Adrenal gland (tissue), 12 donors: ENCODE results near the gene PELI1. TPM values are rescaled to one million over a fixed set of nuclear protein-coding genes. Genes with fewer than 3 reads are reported as not detected.

Experiments
- DNase-seq, 7 donors: peaks; one replicate each; pipeline ENCODE4 v3.0.0-alpha.2; 2019 to 2020
- H3K27ac ChIP-seq, 5 donors: fragments of 200-600 bp; sonication (generic) in 4 of 5; 1 replicate in 3 of 5; 2 replicates in 2 of 5; pipeline versions ENCODE4 v1.5.1 to v1.8.0; 2016 to 2020; ENCODE audit warnings: mild to moderate bottlenecking in 1 of 5
- H3K27me3 ChIP-seq: fragments of 200-600 bp; 2 replicates; pipeline ENCODE4 v1.8.0; 2021
- H3K36me3 ChIP-seq, 2 donors: fragments of 200-600 bp; replicated peaks in 1 of 2; 1 replicate in 1 of 2; 2 replicates in 1 of 2; pipeline versions ENCODE4 v1.5.1 to v1.8.0; 2018 to 2022
- H3K4me1 ChIP-seq, 2 donors: fragments of 200-600 bp; replicated peaks in 1 of 2; 1 replicate in 1 of 2; 2 replicates in 1 of 2; pipeline versions ENCODE4 v1.5.1 to v1.8.0; 2018 to 2021
- H3K4me3 ChIP-seq, 4 donors: fragments of 200-600 bp; sonication (generic) in 3 of 4; one replicate each; pipeline ENCODE4 v1.5.1; 2016 to 2018
- H3K9me3 ChIP-seq, 3 donors: fragments of 200-600 bp; sonication (generic) in 1 of 3; replicated peaks in 1 of 3; 1 replicate in 2 of 3; 2 replicates in 1 of 3; pipeline versions ENCODE4 v1.5.1 to v1.8.0; 2016 to 2021
- POLR2A ChIP-seq, 2 donors: fragments of 450-650 bp; IDR thresholded peaks; one replicate each; pipeline ENCODE4 v1.6.1; 2017; ENCODE audit warnings: antibody characterized with exemption in 2 of 2, mild to moderate bottlenecking in 2 of 2, moderate library complexity in 1 of 2
- WGBS, 4 donors: extraction: QIAGEN DNeasy Blood & Tissue Kit in 2 of 4; methylation state at CpG; one replicate each; pipeline versions ENCODE4 v1.1.5 to v1.1.7; 2013 to 2017; 5-methylcytosine and 5-hydroxymethylcytosine counted together
- intact Hi-C, 2 donors: fragments of 100-400 bp; cut with DNase I; formaldehyde crosslinking; loops; one replicate each; pipeline versions ENCODE4 v1.14.1 to v1.15.0; 2022 to 2023
- polyA plus RNA-seq, 3 donors: library from polyadenylated mRNA; stranded (reverse); fragments of 200-250 nt in 2 of 3; fragments of 350-450 nt in 1 of 3; fragmentation: Illumina TruSeq in 1 of 3; extraction: RNeasy Lipid Tissue Mini Kit (QIAGEN cat#74804) in 1 of 3; gene quantifications; one replicate each; pipeline ENCODE4 v1.2.3, GENCODE V29; 2013 to 2014
- total RNA-seq, 9 donors: library from RNA; depleted of rRNA in 4 of 9; stranded (reverse); fragments of >200 nt in 4 of 9; fragments of 120-200 nt in 1 of 9; fragmentation: NEBNext Ultra II Directional in 1 of 9; extraction: Animal tissue kit (Norgen Biotek cat#: 25700) in 1 of 9; gene quantifications; one replicate each; pipeline versions ENCODE4 v1.1.0 to v1.2.4, GENCODE V29; 2013 to 2023
- TF ChIP-seq, protein P1 (sequence below), 6 experiments: fragments of 450-650 bp in 4 of 6; fragments of 200-600 bp in 2 of 6; sonication (generic) in 1 of 6; IDR thresholded peaks; 1 replicate in 5 of 6; 2 replicates in 1 of 6; pipeline versions ENCODE4 v1.5.1 to v1.8.0; 2016 to 2021; ENCODE audit warnings: antibody characterized with exemption in 6 of 6, mild to moderate bottlenecking in 2 of 6, moderate library complexity in 1 of 6
- donor health status: healthy with polysubstance abuse.
- donor health status: Bipolar disorder and iron deficiency.
- donor health status: DM: yes; HTN: yes; CAD: no.
- donor health status: DM: no; HTN: no; CAD: no.
- donor health status: DM: no; HTN: no; CAD: no.
- donor health status: DM: yes; HTN: yes; CAD: no.

The PELI1 gene
- total and polyA plus RNA-seq, 12 donors, result 6.3 to 32.9 (median 13.7) TPM

DNA sequence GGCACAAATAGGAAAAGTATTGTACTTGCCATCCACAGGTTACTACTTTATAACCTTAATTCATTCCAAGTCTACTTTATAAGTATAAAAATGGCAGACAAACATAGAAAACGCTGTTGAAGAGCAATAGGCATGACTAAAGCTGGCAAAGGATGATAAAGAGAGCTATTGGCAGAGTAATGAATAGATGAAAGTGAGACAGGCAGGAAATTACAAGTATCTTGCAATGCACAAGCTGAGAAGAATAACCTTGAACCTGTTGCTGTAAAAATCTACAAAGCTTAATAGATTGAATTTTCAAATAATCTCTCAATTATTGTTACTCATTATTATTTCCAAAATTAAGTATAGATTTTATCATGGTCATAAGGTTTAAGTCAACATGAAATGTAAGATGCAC, 8.8 kb downstream of the PELI1 start:
- WGBS, 4 donors, result 27 to 45% (median 38%) methylated on average over 1 of the region's 1 CpG
- Histone ChIP-seq H3K4me1 (peaks cover 6 to 29% of the 10 kb centered on the region in 2 donors), H3K4me3 (no peak overlapping the region), H3K36me3 (no peaks in the 10 kb centered on the region), H3K27me3 (no peaks in the 10 kb centered on the region), H3K27ac (no peak overlapping the region), H3K9me3 (no peaks in the 10 kb centered on the region)
- TF ChIP-seq, protein P1, sequence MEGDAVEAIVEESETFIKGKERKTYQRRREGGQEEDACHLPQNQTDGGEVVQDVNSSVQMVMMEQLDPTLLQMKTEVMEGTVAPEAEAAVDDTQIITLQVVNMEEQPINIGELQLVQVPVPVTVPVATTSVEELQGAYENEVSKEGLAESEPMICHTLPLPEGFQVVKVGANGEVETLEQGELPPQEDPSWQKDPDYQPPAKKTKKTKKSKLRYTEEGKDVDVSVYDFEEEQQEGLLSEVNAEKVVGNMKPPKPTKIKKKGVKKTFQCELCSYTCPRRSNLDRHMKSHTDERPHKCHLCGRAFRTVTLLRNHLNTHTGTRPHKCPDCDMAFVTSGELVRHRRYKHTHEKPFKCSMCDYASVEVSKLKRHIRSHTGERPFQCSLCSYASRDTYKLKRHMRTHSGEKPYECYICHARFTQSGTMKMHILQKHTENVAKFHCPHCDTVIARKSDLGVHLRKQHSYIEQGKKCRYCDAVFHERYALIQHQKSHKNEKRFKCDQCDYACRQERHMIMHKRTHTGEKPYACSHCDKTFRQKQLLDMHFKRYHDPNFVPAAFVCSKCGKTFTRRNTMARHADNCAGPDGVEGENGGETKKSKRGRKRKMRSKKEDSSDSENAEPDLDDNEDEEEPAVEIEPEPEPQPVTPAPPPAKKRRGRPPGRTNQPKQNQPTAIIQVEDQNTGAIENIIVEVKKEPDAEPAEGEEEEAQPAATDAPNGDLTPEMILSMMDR (IDR thresholded peaks at IDR 0.05), result no peak
- no peak for TF ChIP-seq POLR2A (IDR thresholded peaks at IDR 0.05)
- no peak for DNase-seq
- intact Hi-C loops, result no loop called here

GRCh38 chr2:64134813-64135212, 9.4 kb downstream of the PELI1 start:
- TF ChIP-seq, protein P1 (IDR thresholded peaks at IDR 0.05), result no peak
- no peak for TF ChIP-seq POLR2A (IDR thresholded peaks at IDR 0.05)
- Histone ChIP-seq H3K9me3 (no peaks in the 10 kb centered on the region), H3K4me3 (no peak overlapping the region), H3K27me3 (no peaks in the 10 kb centered on the region), H3K4me1 (peaks cover 6 to 25% of the 10 kb centered on the region in 2 donors), H3K27ac (no peak overlapping the region), H3K36me3 (no peaks in the 10 kb centered on the region)
- DNase-seq, result no peak
- intact Hi-C loops, result no loop called here

- DNase-seq, result no peak
- H3K9me3 ChIP-seq, result no peaks in the 10 kb centered on the region
- intact Hi-C loops, result no loop called here
- no peak overlapping the region for H3K27ac ChIP-seq
- H3K27me3 ChIP-seq, result no peaks in the 10 kb centered on the region
- no peaks in the 10 kb centered on the region for H3K36me3 ChIP-seq
- peaks cover 6 to 31% of the 10 kb centered on the region in 2 donors for H3K4me1 ChIP-seq
- H3K4me3 ChIP-seq, result no peak overlapping the region
- TF ChIP-seq POLR2A (IDR thresholded peaks at IDR 0.05), result no peak
- TF ChIP-seq, protein P1 (IDR thresholded peaks at IDR 0.05), result no peak
Measured at GRCh38 chr2:64133828-64134227, 10.4 kb downstream of the PELI1 start.

DNA sequence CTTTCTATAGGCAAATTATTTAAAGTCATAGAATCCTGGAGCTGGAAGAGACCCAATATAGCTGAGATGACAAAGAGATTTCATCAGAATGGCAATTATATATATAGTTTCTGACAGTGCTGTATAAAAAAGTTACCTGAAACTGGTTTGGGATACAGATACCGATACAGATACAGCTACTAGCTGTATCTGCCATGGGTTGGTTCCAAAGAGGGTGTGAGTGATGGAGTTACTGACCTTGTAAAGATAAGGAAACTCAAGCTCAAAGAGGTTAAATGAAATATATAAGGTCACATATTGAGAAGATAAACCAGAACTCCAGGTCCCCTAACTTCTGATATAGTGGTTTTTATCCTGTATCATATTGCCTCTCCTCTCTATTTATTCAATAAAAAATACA, 10.9 kb downstream of the PELI1 start:
- H3K4me3 ChIP-seq, result no peak overlapping the region
- intact Hi-C loops, result no loop called here
- no peak for DNase-seq
- no peaks in the 10 kb centered on the region for H3K27me3 ChIP-seq
- peaks cover 6 to 34% of the 10 kb centered on the region in 2 donors for H3K4me1 ChIP-seq
- 67 to 90% (median 81%) methylated on average over 1 of the region's 1 CpG for whole genome bisulfite sequencing, 4 donors
- no peaks in the 10 kb centered on the region for H3K9me3 ChIP-seq
- TF ChIP-seq, protein P1 (IDR thresholded peaks at IDR 0.05), result no peak
- TF ChIP-seq POLR2A (IDR thresholded peaks at IDR 0.05), result no peak
- no peak overlapping the region for H3K27ac ChIP-seq
- H3K36me3 ChIP-seq, result no peaks in the 10 kb centered on the region
